DMS53 (cell line): ENCODE data around the gene PMFBP1.

Experiments used
- DNase-seq: peaks from one replicate; lab custom pipeline; 2025; lab: John Stamatoyannopoulos, UW

PMFBP1 gene, protein sequence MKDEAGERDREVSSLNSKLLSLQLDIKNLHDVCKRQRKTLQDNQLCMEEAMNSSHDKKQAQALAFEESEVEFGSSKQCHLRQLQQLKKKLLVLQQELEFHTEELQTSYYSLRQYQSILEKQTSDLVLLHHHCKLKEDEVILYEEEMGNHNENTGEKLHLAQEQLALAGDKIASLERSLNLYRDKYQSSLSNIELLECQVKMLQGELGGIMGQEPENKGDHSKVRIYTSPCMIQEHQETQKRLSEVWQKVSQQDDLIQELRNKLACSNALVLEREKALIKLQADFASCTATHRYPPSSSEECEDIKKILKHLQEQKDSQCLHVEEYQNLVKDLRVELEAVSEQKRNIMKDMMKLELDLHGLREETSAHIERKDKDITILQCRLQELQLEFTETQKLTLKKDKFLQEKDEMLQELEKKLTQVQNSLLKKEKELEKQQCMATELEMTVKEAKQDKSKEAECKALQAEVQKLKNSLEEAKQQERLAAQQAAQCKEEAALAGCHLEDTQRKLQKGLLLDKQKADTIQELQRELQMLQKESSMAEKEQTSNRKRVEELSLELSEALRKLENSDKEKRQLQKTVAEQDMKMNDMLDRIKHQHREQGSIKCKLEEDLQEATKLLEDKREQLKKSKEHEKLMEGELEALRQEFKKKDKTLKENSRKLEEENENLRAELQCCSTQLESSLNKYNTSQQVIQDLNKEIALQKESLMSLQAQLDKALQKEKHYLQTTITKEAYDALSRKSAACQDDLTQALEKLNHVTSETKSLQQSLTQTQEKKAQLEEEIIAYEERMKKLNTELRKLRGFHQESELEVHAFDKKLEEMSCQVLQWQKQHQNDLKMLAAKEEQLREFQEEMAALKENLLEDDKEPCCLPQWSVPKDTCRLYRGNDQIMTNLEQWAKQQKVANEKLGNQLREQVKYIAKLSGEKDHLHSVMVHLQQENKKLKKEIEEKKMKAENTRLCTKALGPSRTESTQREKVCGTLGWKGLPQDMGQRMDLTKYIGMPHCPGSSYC

GRCh38 chr16:72172105-72173034 is at the start of gene PMFBP1:
TSS of gene PMFBP1 (minus strand) at chr16:72172155. CDS start at chr16:72171208, 947 bp downstream.
- peak; percentile 97 for DNase-seq

- DNase-seq, result no peak
Observed at GRCh38 chr16:72221630-72222024, 49.7 kb upstream of the PMFBP1 start.

DNA sequence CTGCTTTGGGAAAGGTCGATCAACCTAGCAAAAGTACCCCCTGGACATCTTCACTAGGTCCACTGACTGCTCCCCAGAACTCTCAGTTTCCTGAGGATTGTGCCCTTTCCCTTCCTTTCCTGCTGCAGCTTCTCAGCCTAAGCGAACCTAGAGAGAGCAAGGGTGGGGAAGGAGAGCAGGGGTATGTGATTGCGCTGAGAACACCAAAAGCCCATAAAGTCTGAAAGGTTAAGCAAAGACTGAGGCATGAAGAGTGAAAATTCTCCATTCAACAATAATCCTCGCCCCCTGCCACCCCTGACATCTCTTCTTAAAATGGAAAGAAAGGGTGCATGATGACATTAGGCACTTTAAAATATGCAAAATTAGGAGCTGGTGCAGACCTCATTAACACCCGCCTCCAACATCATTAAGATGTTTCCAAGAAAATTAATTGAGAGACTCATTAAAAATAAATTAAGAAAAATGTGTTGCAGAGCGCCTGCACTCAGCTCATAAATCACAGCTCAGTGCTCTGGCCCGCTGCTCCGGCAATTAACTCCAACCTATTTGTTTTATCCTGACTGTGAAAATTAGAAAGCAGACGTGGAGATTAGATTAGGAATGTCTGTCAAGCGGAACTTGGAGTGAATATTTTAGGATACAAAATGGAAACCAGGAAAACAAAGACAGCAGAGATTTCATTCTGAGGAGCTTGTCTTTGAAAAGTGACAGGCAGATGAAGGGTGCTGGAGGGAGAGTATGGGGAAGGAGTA is 49.1 kb upstream of the PMFBP1 start:
- no peak for DNase-seq

DNA sequence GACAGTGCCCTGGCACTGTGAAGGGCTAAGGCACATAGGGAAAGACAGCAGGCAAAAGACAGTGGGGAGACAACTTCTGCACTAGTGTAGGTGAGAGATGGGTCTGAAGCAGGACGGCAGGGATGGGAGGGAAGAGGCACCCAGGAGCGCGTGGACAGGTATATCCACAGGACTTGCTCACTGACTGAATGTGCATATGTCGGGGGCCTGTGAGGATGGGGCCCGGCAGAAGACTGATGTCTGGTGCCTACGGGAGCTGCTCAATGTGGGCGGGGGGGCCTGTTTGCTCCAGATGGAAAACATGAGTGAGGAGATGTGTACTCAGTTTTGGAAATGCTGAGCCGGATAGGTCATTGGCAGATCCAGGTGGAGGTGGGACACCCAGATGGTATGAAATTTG is 47.3 kb upstream of the PMFBP1 start:
- no peak for DNase-seq

DNA sequence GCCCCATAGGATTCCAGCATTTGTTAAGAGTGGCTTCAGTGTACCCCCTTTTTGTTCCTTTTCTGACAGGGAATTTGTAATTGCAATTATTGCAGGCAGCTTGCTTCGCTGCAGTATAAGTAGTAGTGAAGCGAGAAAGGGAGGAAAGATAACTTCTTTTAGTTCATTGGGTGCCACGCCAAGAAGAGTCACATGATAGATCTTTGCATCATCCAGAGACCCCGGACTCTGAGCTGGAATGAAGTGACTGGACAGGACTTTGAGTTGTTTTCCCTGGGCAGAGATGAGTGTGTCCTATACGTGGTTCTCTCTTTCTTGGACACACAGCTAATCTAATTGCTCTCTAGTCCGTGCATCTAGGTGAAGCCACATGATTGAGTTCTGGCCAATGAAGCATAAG is 44.8 kb upstream of the PMFBP1 start:
- DNase-seq, result no peak

DNA sequence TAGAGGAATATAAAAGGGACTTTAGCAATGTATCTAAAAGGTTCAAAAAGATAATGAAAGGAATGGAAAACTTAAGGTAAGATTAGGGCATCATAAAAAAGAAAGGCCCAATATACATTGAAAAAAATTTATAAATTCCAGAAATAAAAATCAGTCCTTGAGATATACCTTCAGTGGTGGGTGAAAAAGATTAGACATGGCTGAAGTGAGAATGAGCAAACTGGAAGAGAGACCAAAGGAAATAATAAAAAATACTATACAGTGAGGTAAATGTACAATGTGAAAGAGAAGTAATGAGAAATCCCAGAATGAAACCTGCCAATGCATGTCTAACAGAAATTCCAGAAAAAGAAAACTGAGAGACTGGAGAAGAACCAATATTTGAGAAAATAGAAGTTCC is 42.9 kb upstream of the PMFBP1 start:
- DNase-seq, result no peak

- no peak for DNase-seq
Observed at GRCh38 chr16:72211110-72211509, 39.2 kb upstream of the PMFBP1 start.

DNA sequence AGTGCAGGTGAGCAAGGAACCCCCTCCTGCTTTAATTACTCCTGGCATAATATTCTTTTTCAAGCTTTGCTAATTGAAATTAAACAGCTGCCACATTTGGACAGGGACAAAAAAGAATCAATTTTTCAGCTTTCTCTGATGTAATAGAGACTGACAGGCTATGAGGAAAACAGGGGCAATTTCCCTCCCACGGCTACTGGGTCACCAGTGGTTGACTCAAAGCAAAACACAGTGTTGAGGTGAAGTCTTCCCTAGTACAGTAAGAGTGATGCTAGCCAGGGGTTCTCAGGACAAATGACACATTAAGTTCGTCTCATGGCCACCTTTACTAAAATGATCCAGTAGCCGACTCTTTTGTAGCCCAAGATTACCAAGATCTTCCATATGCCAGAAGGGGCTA is 38.6 kb upstream of the PMFBP1 start:
- DNase-seq, result no peak

DNA sequence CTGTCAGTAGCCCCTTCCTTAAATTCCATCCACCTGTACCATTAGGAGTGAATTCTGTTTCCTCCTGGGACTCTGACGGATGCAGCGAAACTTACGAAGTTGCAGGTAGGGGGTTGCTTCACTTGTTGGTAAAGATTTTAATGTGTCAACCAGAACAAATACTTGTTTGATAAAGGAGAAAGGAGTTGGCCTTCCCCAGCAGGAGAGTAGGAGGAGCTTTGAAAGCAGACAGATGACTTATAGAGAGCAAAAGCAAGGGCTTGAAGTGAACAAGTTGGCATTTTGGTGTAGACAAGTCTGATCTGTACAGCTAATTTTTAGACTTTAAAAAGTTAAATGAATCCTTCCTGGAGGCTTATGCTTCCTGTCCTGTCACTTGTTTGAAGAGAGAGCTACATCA is 38.1 kb upstream of the PMFBP1 start:
- DNase-seq, result no peak

DNA sequence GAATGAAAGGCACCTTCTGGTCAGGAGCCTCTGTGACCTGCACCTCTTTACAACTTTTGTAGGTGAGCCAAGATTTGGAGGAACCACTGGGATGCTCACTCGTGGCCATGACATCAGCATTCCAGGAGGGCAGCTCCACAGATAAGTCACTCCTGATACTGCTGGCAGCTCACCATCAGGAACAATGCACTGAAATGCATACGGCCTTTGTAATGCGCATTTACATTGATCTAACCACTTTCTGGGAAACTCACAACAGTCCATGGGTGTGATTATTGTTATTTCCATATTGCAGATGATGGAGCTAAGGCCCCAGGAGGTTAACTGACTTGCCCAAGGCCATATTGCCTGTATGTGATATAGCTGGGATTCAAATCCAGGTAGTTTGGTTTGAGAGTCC is 34.3 kb upstream of the PMFBP1 start:
- no peak for DNase-seq

- peak; percentile 71 for DNase-seq
Observed at GRCh38 chr16:72203401-72203800, 31.4 kb upstream of the PMFBP1 start.

- DNase-seq, result peak; percentile 81
Observed at GRCh38 chr16:72202014-72202413, 30.1 kb upstream of the PMFBP1 start.

DNA sequence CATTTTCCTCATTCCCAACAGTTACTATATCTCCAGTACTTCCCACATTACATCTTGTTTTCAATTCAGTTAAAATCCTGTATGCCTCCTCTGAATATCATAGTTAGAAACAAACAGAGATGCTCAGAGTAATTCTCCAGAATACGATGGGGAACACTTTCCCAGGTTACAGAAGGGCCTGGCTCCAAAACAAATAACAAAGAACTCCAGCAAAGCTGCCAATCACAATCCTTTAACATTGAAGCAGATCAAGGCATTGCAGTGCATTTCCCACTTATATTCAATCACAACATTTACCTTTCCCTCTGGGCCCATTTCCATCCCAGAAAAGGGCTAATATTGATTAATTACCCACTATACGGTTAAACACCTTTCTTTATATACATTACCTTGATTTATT is 29.4 kb upstream of the PMFBP1 start:
- DNase-seq, result peak; percentile 31

- peak; percentile 36 for DNase-seq
Observed at GRCh38 chr16:72199761-72200337, 27.9 kb upstream of the PMFBP1 start.

DNA sequence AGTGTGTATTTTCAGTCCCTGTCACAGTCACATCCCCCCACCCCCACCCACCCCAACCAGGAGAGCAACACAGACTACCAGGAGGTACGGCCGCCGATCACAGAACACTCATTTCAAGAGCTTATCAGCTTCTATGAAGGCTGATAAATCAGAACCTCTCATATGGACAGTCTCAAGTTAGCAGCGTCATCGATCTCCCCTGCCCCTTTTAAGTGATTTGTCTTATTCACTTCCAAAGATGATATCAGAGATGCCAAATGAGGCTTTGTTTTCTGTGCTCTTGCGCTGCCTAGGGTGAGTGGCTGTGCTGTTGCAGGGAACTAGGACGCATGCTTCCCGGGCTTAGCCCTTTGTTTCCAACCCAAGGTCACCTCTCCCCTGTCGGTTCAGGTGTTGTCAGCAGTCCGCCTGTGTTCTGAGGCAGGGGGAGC is 26.8 kb upstream of the PMFBP1 start:
- peak; percentile 71 for DNase-seq

GRCh38 chr16:72198021-72198711 is 26.2 kb upstream of the PMFBP1 start:
- peak; percentile 96 for DNase-seq

DNA sequence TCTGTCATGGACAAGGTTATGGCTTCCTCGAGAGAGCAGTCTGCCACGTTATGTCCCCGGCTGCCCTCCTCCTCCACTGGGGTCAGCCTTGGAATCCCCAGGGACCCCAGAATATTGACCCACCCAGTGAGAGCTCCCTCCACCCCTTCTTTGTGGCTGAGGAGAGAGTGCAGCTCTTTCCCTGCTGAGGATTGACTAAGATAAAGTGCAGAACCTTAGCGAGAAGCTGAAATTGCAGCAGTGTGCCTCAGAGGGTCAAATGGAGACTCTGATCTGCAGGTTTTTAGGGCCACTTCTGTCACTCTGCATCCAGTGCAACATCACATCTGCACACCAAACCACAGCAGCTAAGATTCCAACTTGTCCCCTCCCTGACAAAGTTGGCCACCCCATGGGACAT is 25.6 kb upstream of the PMFBP1 start:
- DNase-seq, result no peak

- peak; percentile 27 for DNase-seq
Observed at GRCh38 chr16:72195609-72196008, 23.7 kb upstream of the PMFBP1 start.

GRCh38 chr16:72191551-72191950 is 19.6 kb upstream of the PMFBP1 start:
- DNase-seq, result no peak

DNA sequence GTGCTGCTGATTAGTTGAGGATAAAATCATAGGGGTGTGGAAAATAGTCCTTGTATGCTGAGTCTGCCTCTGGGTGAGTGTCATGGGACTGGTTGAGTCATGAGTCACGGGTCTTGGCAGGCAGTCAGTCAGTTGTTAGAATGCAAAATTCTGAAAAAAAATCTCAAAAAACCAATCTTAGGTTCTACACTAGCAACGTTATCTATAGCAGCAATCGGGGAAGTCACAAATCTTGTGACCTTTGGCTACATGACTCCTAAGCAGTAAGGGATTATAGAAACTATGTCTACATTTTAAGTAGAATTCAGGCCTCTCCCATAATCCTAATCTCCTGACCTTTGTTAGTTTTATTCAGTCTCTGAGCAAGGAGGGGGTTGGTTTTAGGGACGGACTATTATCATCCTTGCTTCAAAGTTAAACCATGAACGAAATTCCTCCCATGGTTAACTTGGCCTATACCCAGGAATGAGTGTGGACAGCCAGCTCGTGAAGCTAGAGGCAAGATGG is 18.0 kb upstream of the PMFBP1 start:
- DNase-seq, result no peak
